SK-N-SH (cell line): ENCODE measurements around the gene ROR2.

Experiments
- FOSL2 ChIP-seq: IDR thresholded peaks from 2 replicates; pipeline ENCODE4 v1.4.0; 2012; ENCODE audit warnings: low read depth, mild to moderate bottlenecking, moderate library complexity, borderline replicate concordance
- FOXM1 ChIP-seq: IDR thresholded peaks from 2 replicates; pipeline ENCODE4 v1.4.0; 2012; ENCODE audit warnings: low read depth, mild to moderate bottlenecking
- POLR2AphosphoS5 ChIP-seq: IDR thresholded peaks from 2 replicates; pipeline ENCODE4 v1.6.1; 2012; ENCODE audit warnings: low read depth, low read length
- RXRA ChIP-seq: IDR thresholded peaks from 2 replicates; pipeline ENCODE4 v1.4.0; 2012; ENCODE audit warnings: low read depth, mild to moderate bottlenecking, borderline replicate concordance
- SIN3A ChIP-seq: IDR thresholded peaks from 2 replicates; pipeline ENCODE4 v1.6.1; 2012; ENCODE audit warnings: low read depth, mild to moderate bottlenecking, low read length, moderate library complexity, borderline replicate concordance
- SMC3 ChIP-seq: IDR thresholded peaks from 2 replicates; pipeline ENCODE4 v1.6.1; 2012; ENCODE audit warnings: low read depth, low read length, improper control_type of control experiment
- TAF1 ChIP-seq: IDR thresholded peaks from 2 replicates; pipeline ENCODE4 v1.6.1; 2012; ENCODE audit warnings: low read depth, mild to moderate bottlenecking, low read length, moderate library complexity, borderline replicate concordance
- TEAD4 ChIP-seq: IDR thresholded peaks from 2 replicates; pipeline ENCODE4 v1.4.0; 2012; ENCODE audit warnings: mild to moderate bottlenecking, borderline replicate concordance; ENCODE audit not compliant: insufficient read depth
- USF2 ChIP-seq: fragments of 150-350 bp; IDR thresholded peaks from 2 replicates; pipeline ENCODE4 v1.6.1; 2017; ENCODE audit warnings: antibody characterized with exemption, low read length, low read depth, borderline replicate concordance
- YY1 ChIP-seq: IDR thresholded peaks from 2 replicates; pipeline ENCODE4 v1.4.0; 2012; ENCODE audit warnings: low read depth, mild to moderate bottlenecking
- TF ChIP-seq, protein P1 (sequence below): fragments of 200-600 bp; sonication (generic); IDR thresholded peaks from 2 replicates; pipeline ENCODE4 v1.6.1; 2017; ENCODE audit warnings: antibody characterized with exemption, mild to moderate bottlenecking, moderate library complexity
- TF ChIP-seq, protein P2 (sequence below): IDR thresholded peaks from 2 replicates; pipeline ENCODE4 v1.6.1; 2012; ENCODE audit warnings: mild to moderate bottlenecking, low read depth, low read length, moderate library complexity
- TF ChIP-seq, protein P3 (sequence below): IDR thresholded peaks from 2 replicates; pipeline ENCODE4 v1.4.0; 2012; ENCODE audit warnings: low read depth

GRCh38 chr9:91693226-91693625 lies 256.8 kb downstream of the ROR2 start:
- TF ChIP-seq SMC3 (no peak), FOXM1 (no peak), SIN3A (no peak), TEAD4 (no peak), TAF1 (no peak), POLR2AphosphoS5 (no peak), FOSL2 (no peak), RXRA (no peak), YY1 (no peak), USF2 (no peak)
- TF ChIP-seq, protein P1, sequence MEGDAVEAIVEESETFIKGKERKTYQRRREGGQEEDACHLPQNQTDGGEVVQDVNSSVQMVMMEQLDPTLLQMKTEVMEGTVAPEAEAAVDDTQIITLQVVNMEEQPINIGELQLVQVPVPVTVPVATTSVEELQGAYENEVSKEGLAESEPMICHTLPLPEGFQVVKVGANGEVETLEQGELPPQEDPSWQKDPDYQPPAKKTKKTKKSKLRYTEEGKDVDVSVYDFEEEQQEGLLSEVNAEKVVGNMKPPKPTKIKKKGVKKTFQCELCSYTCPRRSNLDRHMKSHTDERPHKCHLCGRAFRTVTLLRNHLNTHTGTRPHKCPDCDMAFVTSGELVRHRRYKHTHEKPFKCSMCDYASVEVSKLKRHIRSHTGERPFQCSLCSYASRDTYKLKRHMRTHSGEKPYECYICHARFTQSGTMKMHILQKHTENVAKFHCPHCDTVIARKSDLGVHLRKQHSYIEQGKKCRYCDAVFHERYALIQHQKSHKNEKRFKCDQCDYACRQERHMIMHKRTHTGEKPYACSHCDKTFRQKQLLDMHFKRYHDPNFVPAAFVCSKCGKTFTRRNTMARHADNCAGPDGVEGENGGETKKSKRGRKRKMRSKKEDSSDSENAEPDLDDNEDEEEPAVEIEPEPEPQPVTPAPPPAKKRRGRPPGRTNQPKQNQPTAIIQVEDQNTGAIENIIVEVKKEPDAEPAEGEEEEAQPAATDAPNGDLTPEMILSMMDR, result no peak
- TF ChIP-seq, protein P2, sequence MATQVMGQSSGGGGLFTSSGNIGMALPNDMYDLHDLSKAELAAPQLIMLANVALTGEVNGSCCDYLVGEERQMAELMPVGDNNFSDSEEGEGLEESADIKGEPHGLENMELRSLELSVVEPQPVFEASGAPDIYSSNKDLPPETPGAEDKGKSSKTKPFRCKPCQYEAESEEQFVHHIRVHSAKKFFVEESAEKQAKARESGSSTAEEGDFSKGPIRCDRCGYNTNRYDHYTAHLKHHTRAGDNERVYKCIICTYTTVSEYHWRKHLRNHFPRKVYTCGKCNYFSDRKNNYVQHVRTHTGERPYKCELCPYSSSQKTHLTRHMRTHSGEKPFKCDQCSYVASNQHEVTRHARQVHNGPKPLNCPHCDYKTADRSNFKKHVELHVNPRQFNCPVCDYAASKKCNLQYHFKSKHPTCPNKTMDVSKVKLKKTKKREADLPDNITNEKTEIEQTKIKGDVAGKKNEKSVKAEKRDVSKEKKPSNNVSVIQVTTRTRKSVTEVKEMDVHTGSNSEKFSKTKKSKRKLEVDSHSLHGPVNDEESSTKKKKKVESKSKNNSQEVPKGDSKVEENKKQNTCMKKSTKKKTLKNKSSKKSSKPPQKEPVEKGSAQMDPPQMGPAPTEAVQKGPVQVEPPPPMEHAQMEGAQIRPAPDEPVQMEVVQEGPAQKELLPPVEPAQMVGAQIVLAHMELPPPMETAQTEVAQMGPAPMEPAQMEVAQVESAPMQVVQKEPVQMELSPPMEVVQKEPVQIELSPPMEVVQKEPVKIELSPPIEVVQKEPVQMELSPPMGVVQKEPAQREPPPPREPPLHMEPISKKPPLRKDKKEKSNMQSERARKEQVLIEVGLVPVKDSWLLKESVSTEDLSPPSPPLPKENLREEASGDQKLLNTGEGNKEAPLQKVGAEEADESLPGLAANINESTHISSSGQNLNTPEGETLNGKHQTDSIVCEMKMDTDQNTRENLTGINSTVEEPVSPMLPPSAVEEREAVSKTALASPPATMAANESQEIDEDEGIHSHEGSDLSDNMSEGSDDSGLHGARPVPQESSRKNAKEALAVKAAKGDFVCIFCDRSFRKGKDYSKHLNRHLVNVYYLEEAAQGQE, result no peak
- TF ChIP-seq, protein P3, sequence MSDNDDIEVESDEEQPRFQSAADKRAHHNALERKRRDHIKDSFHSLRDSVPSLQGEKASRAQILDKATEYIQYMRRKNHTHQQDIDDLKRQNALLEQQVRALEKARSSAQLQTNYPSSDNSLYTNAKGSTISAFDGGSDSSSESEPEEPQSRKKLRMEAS, result no peak
